Liver (tissue), 3 donors: ENCODE measurements around the gene ZNF423.

Experiments
- ATF3 ChIP-seq: IDR thresholded peaks from 2 replicates; pipeline ENCODE4 v1.6.1; 2016; ENCODE audit warnings: antibody characterized with exemption
- CTCF ChIP-seq: fragments of 150-350 bp; IDR thresholded peaks from 2 replicates; pipeline ENCODE4 v1.5.1; 2017; ENCODE audit warnings: improper control_type of control experiment, low read depth, low read length; ENCODE audit not compliant: missing input control
- EGR1 ChIP-seq, 2 donors: IDR thresholded peaks; 2 replicates each; pipeline ENCODE4 v1.6.1; 2016 to 2018; ENCODE audit warnings: antibody characterized with exemption in 2 of 2, low read depth in 2 of 2
- FOXA1 ChIP-seq: IDR thresholded peaks from 2 replicates; pipeline ENCODE4 v1.6.1; 2016; ENCODE audit warnings: antibody characterized with exemption
- GABPA ChIP-seq, 2 donors: IDR thresholded peaks in 1 of 2; conservative IDR thresholded peaks in 1 of 2; 2 replicates each; pipeline ENCODE4 v1.6.1; 2016; ENCODE audit warnings: antibody characterized with exemption in 2 of 2, mild to moderate bottlenecking in 1 of 2, moderate library complexity in 1 of 2
- MAX ChIP-seq: IDR thresholded peaks from 2 replicates; pipeline ENCODE4 v1.6.1; 2016; ENCODE audit warnings: antibody characterized with exemption
- RAD21 ChIP-seq, 2 donors: IDR thresholded peaks; 2 replicates each; pipeline ENCODE4 v1.6.1; 2016; ENCODE audit warnings: antibody characterized with exemption in 2 of 2, mild to moderate bottlenecking in 2 of 2
- REST ChIP-seq: IDR thresholded peaks from 2 replicates; pipeline ENCODE4 v1.6.1; 2016; ENCODE audit warnings: antibody characterized with exemption, mild to moderate bottlenecking
- RXRA ChIP-seq, 2 donors: IDR thresholded peaks; 2 replicates each; pipeline ENCODE4 v1.6.1; 2017 to 2018; ENCODE audit warnings: antibody characterized with exemption in 2 of 2, mild to moderate bottlenecking in 1 of 2
- TAF1 ChIP-seq: conservative IDR thresholded peaks from 2 replicates; pipeline ENCODE4 v1.6.1; 2016; ENCODE audit warnings: antibody characterized with exemption, mild to moderate bottlenecking
- YY1 ChIP-seq: IDR thresholded peaks from 2 replicates; pipeline ENCODE4 v1.6.1; 2016; ENCODE audit warnings: antibody characterized with exemption, mild to moderate bottlenecking
- ZBTB33 ChIP-seq: IDR thresholded peaks from 2 replicates; pipeline ENCODE4 v1.6.1; 2016; ENCODE audit warnings: antibody characterized with exemption
- donor health status: healthy.
- donor health status: healthy.

GRCh38 chr16:49521734-49522325, 334.1 kb downstream of the ZNF423 start:
- TF ChIP-seq CTCF (no peak), REST (no peak), GABPA (IDR thresholded peaks at IDR 0.05 in 1 of 2, conservative IDR thresholded peaks at IDR 0.05 in 1 of 2) (no peak), ATF3 (no peak), TAF1 (no peak), RAD21 (IDR thresholded peaks at IDR 0.05) (no peak), YY1 (no peak), EGR1 (IDR thresholded peaks at IDR 0.05; ENCODE audit: low read depth in 2 of 2) (no peak), ZBTB33 (no peak), MAX (no peak), FOXA1 (no peak), RXRA (IDR thresholded peaks at IDR 0.05) (no peak)
